ENCODE data around the gene DCLK3. TPM values are rescaled to one million over a fixed set of nuclear protein-coding genes. Genes with fewer than 3 reads are reported as not detected.
A peak's percentile ranks its signal among the peaks of the same experiment; 100 is the strongest.

The DCLK3 gene
- total RNA-seq, 1 donor from 2014 or later, result not detected

DNA sequence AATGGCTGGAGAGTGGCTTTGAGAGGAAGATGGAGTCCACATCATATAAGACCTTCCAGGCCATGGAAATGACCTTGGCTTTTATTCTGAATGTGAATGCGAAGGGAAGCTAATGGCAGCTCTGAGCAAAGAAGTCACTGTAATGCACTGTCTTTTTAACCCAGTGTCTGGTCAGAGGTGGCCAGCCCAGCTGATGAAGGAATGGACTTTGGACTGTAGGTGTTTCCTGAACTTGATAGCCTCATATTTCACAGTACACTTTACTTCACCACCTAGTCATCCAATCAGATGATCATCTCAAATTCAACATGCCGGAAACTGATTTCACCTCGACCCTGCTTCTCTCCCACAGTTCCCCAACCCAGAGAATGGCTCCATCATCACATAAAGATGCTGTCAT lies 33.4 kb downstream of the DCLK3 start:
- Mint-ChIP-seq H3K4me3 (ENCODE audit: unreplicated experiment) (no peak overlapping the region), H3K36me3 (ENCODE audit: low read depth, unreplicated experiment) (no peaks in the 10 kb centered on the region), H3K27ac (ENCODE audit: unreplicated experiment) (no peak overlapping the region), H3K27me3 (ENCODE audit: low read depth, unreplicated experiment) (peaks cover 26% of the 10 kb centered on the region), H3K9me3 (ENCODE audit: unreplicated experiment) (no peaks in the 10 kb centered on the region), H3K4me1 (ENCODE audit: low read depth, unreplicated experiment) (peaks cover 12% of the 10 kb centered on the region)
- TF ChIP-seq EZH2 (IDR thresholded peaks at IDR 0.05; ENCODE audit: insufficient read depth, low read length), result no peak
- TF ChIP-seq, protein P1, sequence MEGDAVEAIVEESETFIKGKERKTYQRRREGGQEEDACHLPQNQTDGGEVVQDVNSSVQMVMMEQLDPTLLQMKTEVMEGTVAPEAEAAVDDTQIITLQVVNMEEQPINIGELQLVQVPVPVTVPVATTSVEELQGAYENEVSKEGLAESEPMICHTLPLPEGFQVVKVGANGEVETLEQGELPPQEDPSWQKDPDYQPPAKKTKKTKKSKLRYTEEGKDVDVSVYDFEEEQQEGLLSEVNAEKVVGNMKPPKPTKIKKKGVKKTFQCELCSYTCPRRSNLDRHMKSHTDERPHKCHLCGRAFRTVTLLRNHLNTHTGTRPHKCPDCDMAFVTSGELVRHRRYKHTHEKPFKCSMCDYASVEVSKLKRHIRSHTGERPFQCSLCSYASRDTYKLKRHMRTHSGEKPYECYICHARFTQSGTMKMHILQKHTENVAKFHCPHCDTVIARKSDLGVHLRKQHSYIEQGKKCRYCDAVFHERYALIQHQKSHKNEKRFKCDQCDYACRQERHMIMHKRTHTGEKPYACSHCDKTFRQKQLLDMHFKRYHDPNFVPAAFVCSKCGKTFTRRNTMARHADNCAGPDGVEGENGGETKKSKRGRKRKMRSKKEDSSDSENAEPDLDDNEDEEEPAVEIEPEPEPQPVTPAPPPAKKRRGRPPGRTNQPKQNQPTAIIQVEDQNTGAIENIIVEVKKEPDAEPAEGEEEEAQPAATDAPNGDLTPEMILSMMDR (IDR thresholded peaks at IDR 0.05; ENCODE audit: insufficient read depth, low read depth, low read length), result no peak
- no peak overlapping the region for H3K4me2 ChIP-seq (ENCODE audit: low read length)
- no peak for FAIRE-seq
- no peaks in the 10 kb centered on the region for H3K36me3 ChIP-seq (ENCODE audit: insufficient read depth, low read length)
- no peak overlapping the region for H3K27ac ChIP-seq (ENCODE audit: low read depth, low read length)
- H2AFZ ChIP-seq (ENCODE audit: low read depth, low read length), result no peak overlapping the region
- no peak overlapping the region for H3K4me3 ChIP-seq (ENCODE audit: insufficient read depth, low read depth, low read length)
- DNase-seq (ENCODE audit: low read depth), result no peak
- peaks cover 10% of the 10 kb centered on the region for H3K27me3 ChIP-seq (ENCODE audit: insufficient read depth, low read length)
- no peaks in the 10 kb centered on the region for H3K9me3 ChIP-seq (ENCODE audit: insufficient read depth, low read depth, low read length)
- no peak overlapping the region for H3K9ac ChIP-seq (ENCODE audit: low read length)
- no peaks in the 10 kb centered on the region for H3K79me2 ChIP-seq (ENCODE audit: insufficient read depth, low read length)
- no peaks in the 10 kb centered on the region for H4K20me1 ChIP-seq (ENCODE audit: insufficient read depth, low read length)
- H3K4me1 ChIP-seq (ENCODE audit: insufficient read depth, low read length), result peaks cover 5% of the 10 kb centered on the region

DNA sequence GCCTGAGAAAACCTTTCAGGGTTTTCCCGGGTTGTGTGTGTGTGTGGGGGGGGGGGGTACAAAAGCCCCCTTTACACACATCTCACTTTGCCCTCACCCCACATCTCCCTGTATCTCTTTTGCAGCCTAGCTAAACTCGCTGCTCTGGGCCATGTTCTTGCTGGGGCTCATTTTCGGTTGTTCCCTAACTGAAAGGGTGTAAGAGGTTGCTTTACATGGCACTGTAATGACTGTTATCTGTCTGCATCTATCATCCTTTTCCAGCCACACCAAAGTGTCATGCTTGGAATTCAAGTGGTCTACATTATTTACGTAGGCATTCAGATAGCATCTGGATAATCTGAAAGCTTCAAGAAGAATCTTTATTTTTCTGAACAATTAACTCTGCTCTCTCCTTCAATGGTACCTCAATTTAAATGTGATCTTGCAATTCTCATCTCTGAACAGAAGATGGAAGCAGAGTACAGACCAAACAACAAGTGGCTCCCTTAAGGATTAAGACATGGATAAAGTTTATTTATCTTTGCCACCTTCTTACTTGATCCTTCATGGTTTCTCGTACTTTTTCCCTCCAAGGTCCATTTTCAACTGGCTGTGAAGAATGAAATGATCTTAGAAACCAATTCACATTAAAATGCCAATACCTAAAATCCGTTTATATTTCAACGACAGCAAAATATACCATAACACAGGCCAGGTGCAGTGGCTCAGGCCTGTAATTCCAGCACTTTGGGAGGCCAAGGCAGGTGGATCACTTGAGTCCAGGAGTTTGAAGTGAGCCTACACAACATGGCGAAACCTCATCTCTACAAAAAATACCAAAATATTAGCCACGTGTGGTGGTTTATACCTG lies 34.9 kb downstream of the DCLK3 start:
- Histone ChIP-seq H4K20me1 (ENCODE audit: insufficient read depth, low read length) (no peaks in the 10 kb centered on the region), H3K9me3 (ENCODE audit: insufficient read depth, low read depth, low read length) (no peaks in the 10 kb centered on the region), H3K27me3 (ENCODE audit: insufficient read depth, low read length) (peaks cover 10% of the 10 kb centered on the region), H3K27ac (ENCODE audit: low read depth, low read length) (no peak overlapping the region), H3K4me3 (ENCODE audit: insufficient read depth, low read depth, low read length) (no peak overlapping the region), H3K4me1 (ENCODE audit: insufficient read depth, low read length) (peaks cover 5% of the 10 kb centered on the region), H3K4me2 (ENCODE audit: low read length) (no peak overlapping the region), H2AFZ (ENCODE audit: low read depth, low read length) (no peak overlapping the region), H3K36me3 (ENCODE audit: insufficient read depth, low read length) (no peaks in the 10 kb centered on the region), H3K79me2 (ENCODE audit: insufficient read depth, low read length) (no peaks in the 10 kb centered on the region), H3K9ac (ENCODE audit: low read length) (no peak overlapping the region)
- H3K4me3 Mint-ChIP-seq (ENCODE audit: unreplicated experiment), result no peak overlapping the region
- H3K36me3 Mint-ChIP-seq (ENCODE audit: low read depth, unreplicated experiment), result no peaks in the 10 kb centered on the region
- H3K27me3 Mint-ChIP-seq (ENCODE audit: low read depth, unreplicated experiment), result peaks cover 26% of the 10 kb centered on the region
- no peak for TF ChIP-seq EZH2 (IDR thresholded peaks at IDR 0.05; ENCODE audit: insufficient read depth, low read length)
- TF ChIP-seq, protein P1 (IDR thresholded peaks at IDR 0.05; ENCODE audit: insufficient read depth, low read depth, low read length), result peak; percentile 81
- H3K27ac Mint-ChIP-seq (ENCODE audit: unreplicated experiment), result no peak overlapping the region
- FAIRE-seq (peak; percentile 95), DNase-seq (ENCODE audit: low read depth) (peak; percentile 43)
- peaks cover 2% of the 10 kb centered on the region for H3K9me3 Mint-ChIP-seq (ENCODE audit: unreplicated experiment)
- peaks cover 12% of the 10 kb centered on the region for H3K4me1 Mint-ChIP-seq (ENCODE audit: low read depth, unreplicated experiment)
